Central memory CD8-positive, alpha-beta T cell (primary cell): ENCODE data around the gene SHANK1.
A peak's percentile ranks its signal among the peaks of the same experiment; 100 is the strongest.

Source experiments
- ATAC-seq: fragments of 150-1000 bp; cut with Tn5 transposase; replicated peaks from 2 replicates; pipeline ENCODE4 v1.10.0; 2022; ENCODE audit warnings: mild to moderate bottlenecking, moderate FRiP score, moderate number of reproducible peaks; ENCODE audit not compliant: poor library complexity, severe bottlenecking; ENCODE audit errors: extremely low read depth
- DNase-seq, 2 donors: peaks; one replicate each; pipeline ENCODE4 v3.0.0; 2021; ENCODE audit warnings: low spot score in 2 of 2
- H3K27ac Mint-ChIP-seq: one replicate; pipeline ENCODE4 v1.8.0; 2022; ENCODE audit warnings: low read depth, mild to moderate bottlenecking, moderate library complexity, mixed read lengths
- H3K27me3 Mint-ChIP-seq: one replicate; pipeline ENCODE4 v1.8.0; 2022; ENCODE audit warnings: mixed read lengths
- H3K36me3 Mint-ChIP-seq: one replicate; pipeline ENCODE4 v1.8.0; 2022; ENCODE audit warnings: mild to moderate bottlenecking, moderate library complexity, mixed read lengths; ENCODE audit not compliant: insufficient read depth
- H3K4me1 Mint-ChIP-seq: one replicate; pipeline ENCODE4 v1.8.0; 2022; ENCODE audit warnings: mixed read lengths
- H3K4me3 Mint-ChIP-seq: one replicate; pipeline ENCODE4 v1.8.0; 2022; ENCODE audit warnings: mild to moderate bottlenecking, moderate library complexity, mixed read lengths
- H3K9me3 Mint-ChIP-seq: one replicate; pipeline ENCODE4 v1.8.0; 2022; ENCODE audit warnings: mixed read lengths

SHANK1 gene

GRCh38 chr19:50639121-50640112 is 80.2 kb downstream of the SHANK1 start, which contains the start of gene SYT3:
SYT3 (minus strand) TSS chr19:50639881; CDS start chr19:50637411, 2,470 bp downstream.
- H3K4me3 Mint-ChIP-seq: peak within 1 kb of the TSS; percentile 50
- no peaks in the 10 kb centered on the region for H3K36me3 Mint-ChIP-seq
- H3K9me3 Mint-ChIP-seq: no peaks in the 10 kb centered on the region
- DNase-seq (no peak), ATAC-seq (peak; percentile 19)
- no peak within 1 kb of the TSS for H3K27ac Mint-ChIP-seq
- H3K4me1 Mint-ChIP-seq: peaks cover 7% of the 10 kb centered on the region
- peaks cover 34% of the 10 kb centered on the region for H3K27me3 Mint-ChIP-seq

GRCh38 chr19:50638600-50638999 is 81.0 kb downstream of the SHANK1 start:
- ATAC-seq: no peak
- Mint-ChIP-seq H3K27ac (no peak overlapping the region), H3K9me3 (no peaks in the 10 kb centered on the region), H3K27me3 (peaks cover 34% of the 10 kb centered on the region), H3K4me1 (peaks cover 7% of the 10 kb centered on the region), H3K36me3 (no peaks in the 10 kb centered on the region), H3K4me3 (peak overlapping the region; percentile 50)
- DNase-seq: no peak

- peaks cover 43% of the 10 kb centered on the region for H3K27me3 Mint-ChIP-seq
- H3K36me3 Mint-ChIP-seq: no peaks in the 10 kb centered on the region
- H3K27ac Mint-ChIP-seq: no peak overlapping the region
- H3K4me3 Mint-ChIP-seq: no peak overlapping the region
- peaks cover 7% of the 10 kb centered on the region for H3K4me1 Mint-ChIP-seq
- DNase-seq (no peak), ATAC-seq (no peak)
- no peaks in the 10 kb centered on the region for H3K9me3 Mint-ChIP-seq
Observed at GRCh38 chr19:50636317-50637085, 83.1 kb downstream of the SHANK1 start.

- H3K27ac Mint-ChIP-seq: no peak overlapping the region
- H3K4me3 Mint-ChIP-seq: no peak overlapping the region
- H3K4me1 Mint-ChIP-seq: peaks cover 7% of the 10 kb centered on the region
- no peaks in the 10 kb centered on the region for H3K36me3 Mint-ChIP-seq
- H3K9me3 Mint-ChIP-seq: no peaks in the 10 kb centered on the region
- DNase-seq: no peak
- ATAC-seq: no peak
- peaks cover 54% of the 10 kb centered on the region for H3K27me3 Mint-ChIP-seq
Observed at GRCh38 chr19:50633973-50634372, 85.6 kb downstream of the SHANK1 start.

- no peak for ATAC-seq
- Mint-ChIP-seq H3K4me3 (no peak overlapping the region), H3K36me3 (no peaks in the 10 kb centered on the region), H3K27me3 (peaks cover 52% of the 10 kb centered on the region), H3K27ac (no peak overlapping the region), H3K4me1 (peaks cover 2% of the 10 kb centered on the region), H3K9me3 (no peaks in the 10 kb centered on the region)
- no peak for DNase-seq
Observed at GRCh38 chr19:50633359-50633758, 86.2 kb downstream of the SHANK1 start.

- ATAC-seq (no peak), DNase-seq (no peak)
- Mint-ChIP-seq H3K9me3 (no peaks in the 10 kb centered on the region), H3K4me1 (no peaks in the 10 kb centered on the region), H3K27me3 (peaks cover 52% of the 10 kb centered on the region), H3K27ac (no peak overlapping the region), H3K4me3 (no peak overlapping the region), H3K36me3 (no peaks in the 10 kb centered on the region)
Observed at GRCh38 chr19:50632151-50632835, 87.3 kb downstream of the SHANK1 start.

- peaks cover 53% of the 10 kb centered on the region for H3K27me3 Mint-ChIP-seq
- no peaks in the 10 kb centered on the region for H3K4me1 Mint-ChIP-seq
- no peak overlapping the region for H3K4me3 Mint-ChIP-seq
- DNase-seq (no peak), ATAC-seq (no peak)
- H3K27ac Mint-ChIP-seq: no peak overlapping the region
- H3K9me3 Mint-ChIP-seq: no peaks in the 10 kb centered on the region
- H3K36me3 Mint-ChIP-seq: no peaks in the 10 kb centered on the region
Observed at GRCh38 chr19:50629801-50630200, 89.8 kb downstream of the SHANK1 start.

GRCh38 chr19:50629194-50629593 is 90.4 kb downstream of the SHANK1 start:
- Mint-ChIP-seq H3K9me3 (no peaks in the 10 kb centered on the region), H3K36me3 (no peaks in the 10 kb centered on the region), H3K27ac (no peak overlapping the region), H3K4me3 (no peak overlapping the region), H3K4me1 (no peaks in the 10 kb centered on the region), H3K27me3 (peaks cover 53% of the 10 kb centered on the region)
- DNase-seq: no peak
- ATAC-seq: no peak

GRCh38 chr19:50628551-50628950 is 91.1 kb downstream of the SHANK1 start:
- Mint-ChIP-seq H3K9me3 (no peaks in the 10 kb centered on the region), H3K4me1 (no peaks in the 10 kb centered on the region), H3K36me3 (no peaks in the 10 kb centered on the region), H3K4me3 (no peak overlapping the region), H3K27me3 (peaks cover 53% of the 10 kb centered on the region), H3K27ac (no peak overlapping the region)
- ATAC-seq (no peak), DNase-seq (no peak)

GRCh38 chr19:50628146-50628545 is 91.5 kb downstream of the SHANK1 start:
- DNase-seq (no peak), ATAC-seq (no peak)
- Mint-ChIP-seq H3K4me3 (no peak overlapping the region), H3K27ac (no peak overlapping the region), H3K4me1 (no peaks in the 10 kb centered on the region), H3K36me3 (no peaks in the 10 kb centered on the region), H3K27me3 (peaks cover 53% of the 10 kb centered on the region), H3K9me3 (no peaks in the 10 kb centered on the region)

- H3K36me3 Mint-ChIP-seq: no peaks in the 10 kb centered on the region
- H3K4me3 Mint-ChIP-seq: no peak overlapping the region
- ATAC-seq: no peak
- no peaks in the 10 kb centered on the region for H3K9me3 Mint-ChIP-seq
- H3K4me1 Mint-ChIP-seq: no peaks in the 10 kb centered on the region
- peaks cover 47% of the 10 kb centered on the region for H3K27me3 Mint-ChIP-seq
- no peak for DNase-seq
- no peak overlapping the region for H3K27ac Mint-ChIP-seq
Observed at GRCh38 chr19:50626795-50627194, 92.8 kb downstream of the SHANK1 start.

GRCh38 chr19:50626011-50626410 is 93.6 kb downstream of the SHANK1 start:
- no peaks in the 10 kb centered on the region for H3K9me3 Mint-ChIP-seq

More at GRCh38 chr19:50626011-50626410, 93.6 kb downstream of the SHANK1 start:
- H3K36me3 Mint-ChIP-seq: no peaks in the 10 kb centered on the region
- ATAC-seq: no peak
- no peak overlapping the region for H3K27ac Mint-ChIP-seq
- no peak for DNase-seq
- H3K4me3 Mint-ChIP-seq: no peak overlapping the region
- no peaks in the 10 kb centered on the region for H3K4me1 Mint-ChIP-seq
- H3K27me3 Mint-ChIP-seq: peaks cover 41% of the 10 kb centered on the region
